GM12865 (cell line): ENCODE results near the gene EFCAB11.

ENCODE experiments used
- DNase-seq: peaks from one replicate; pipeline ENCODE4 v3.0.0; 2010; ENCODE audit warnings: low read depth
- H3K4me3 ChIP-seq: 2 replicates; pipeline ENCODE4 v1.5.1; 2011; ENCODE audit warnings: mild to moderate bottlenecking, low read depth, low read length, control low read depth
- TF ChIP-seq, protein P1 (sequence below): IDR thresholded peaks from 2 replicates; pipeline ENCODE4 v1.5.1; 2011; ENCODE audit warnings: low read length, control low read depth, low read depth, inconsistent platforms; ENCODE audit not compliant: insufficient read depth; ENCODE audit errors: missing control alignments

EFCAB11 gene

DNA sequence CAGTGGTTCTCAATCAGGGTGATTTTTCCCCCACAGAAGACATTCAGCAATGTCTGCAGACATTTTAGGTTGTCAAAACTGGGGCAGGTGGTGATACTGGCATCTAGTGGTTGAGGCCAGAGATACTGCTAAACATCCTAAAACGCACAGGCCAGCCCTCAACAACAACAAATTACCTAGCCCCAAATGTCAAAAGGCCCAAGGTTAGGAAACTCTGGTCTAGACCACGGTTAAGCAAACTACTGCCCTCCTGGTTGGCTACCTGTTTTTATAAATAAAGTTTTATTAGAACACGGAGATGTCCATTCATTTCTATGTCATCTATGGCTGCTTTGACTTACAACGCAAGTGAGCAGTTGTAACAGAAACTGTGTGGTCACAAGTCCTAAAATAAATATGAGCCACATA is 186.7 kb downstream of the EFCAB11 start:
- DNase-seq: peak; percentile 90
- H3K4me3 ChIP-seq: no peak overlapping the region
- TF ChIP-seq, protein P1, sequence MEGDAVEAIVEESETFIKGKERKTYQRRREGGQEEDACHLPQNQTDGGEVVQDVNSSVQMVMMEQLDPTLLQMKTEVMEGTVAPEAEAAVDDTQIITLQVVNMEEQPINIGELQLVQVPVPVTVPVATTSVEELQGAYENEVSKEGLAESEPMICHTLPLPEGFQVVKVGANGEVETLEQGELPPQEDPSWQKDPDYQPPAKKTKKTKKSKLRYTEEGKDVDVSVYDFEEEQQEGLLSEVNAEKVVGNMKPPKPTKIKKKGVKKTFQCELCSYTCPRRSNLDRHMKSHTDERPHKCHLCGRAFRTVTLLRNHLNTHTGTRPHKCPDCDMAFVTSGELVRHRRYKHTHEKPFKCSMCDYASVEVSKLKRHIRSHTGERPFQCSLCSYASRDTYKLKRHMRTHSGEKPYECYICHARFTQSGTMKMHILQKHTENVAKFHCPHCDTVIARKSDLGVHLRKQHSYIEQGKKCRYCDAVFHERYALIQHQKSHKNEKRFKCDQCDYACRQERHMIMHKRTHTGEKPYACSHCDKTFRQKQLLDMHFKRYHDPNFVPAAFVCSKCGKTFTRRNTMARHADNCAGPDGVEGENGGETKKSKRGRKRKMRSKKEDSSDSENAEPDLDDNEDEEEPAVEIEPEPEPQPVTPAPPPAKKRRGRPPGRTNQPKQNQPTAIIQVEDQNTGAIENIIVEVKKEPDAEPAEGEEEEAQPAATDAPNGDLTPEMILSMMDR: peak; percentile 77

DNA sequence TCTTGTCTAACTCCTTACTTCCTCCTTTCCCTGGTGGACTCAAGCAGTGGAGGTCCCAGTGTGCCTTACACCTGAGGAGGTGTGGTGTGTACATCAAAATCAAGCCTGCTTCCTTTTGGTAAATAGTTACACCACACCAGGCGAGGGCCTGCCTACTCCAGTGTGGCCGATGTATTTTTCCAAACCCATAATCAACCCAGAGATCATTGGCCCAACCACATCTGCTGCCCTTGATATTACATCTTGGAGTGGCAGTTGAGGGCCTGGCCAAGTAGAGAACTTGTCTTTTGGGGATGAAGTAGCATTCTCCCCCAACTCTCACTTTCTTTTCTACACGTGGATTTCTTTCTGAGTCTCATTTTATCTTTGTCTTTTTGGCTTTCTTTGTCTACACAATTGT is 187.4 kb downstream of the EFCAB11 start:
- no peak overlapping the region for H3K4me3 ChIP-seq
- TF ChIP-seq, protein P1: no peak
- peak; percentile 22 for DNase-seq

DNA sequence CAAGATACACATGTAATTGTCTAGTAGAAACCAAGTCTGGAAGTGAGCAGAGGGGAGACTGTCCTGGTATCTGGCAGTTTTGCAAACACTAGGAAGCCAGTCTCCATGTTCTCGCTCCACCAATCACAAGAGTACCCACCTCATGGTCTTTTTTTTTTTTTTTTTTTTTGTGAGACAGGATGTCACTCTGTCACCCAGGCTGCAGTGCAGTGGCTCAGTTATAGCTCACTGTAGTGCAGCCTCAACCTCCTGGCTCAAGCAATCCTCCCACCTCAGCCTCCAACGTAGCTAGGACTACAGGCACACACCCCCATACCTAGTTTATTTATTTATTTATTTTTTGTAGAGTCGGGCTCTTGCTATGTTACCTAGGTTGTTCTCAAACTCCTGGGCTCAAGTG is 189.2 kb downstream of the EFCAB11 start:
- no peak for DNase-seq
- H3K4me3 ChIP-seq: no peak overlapping the region
- TF ChIP-seq, protein P1: no peak

DNA sequence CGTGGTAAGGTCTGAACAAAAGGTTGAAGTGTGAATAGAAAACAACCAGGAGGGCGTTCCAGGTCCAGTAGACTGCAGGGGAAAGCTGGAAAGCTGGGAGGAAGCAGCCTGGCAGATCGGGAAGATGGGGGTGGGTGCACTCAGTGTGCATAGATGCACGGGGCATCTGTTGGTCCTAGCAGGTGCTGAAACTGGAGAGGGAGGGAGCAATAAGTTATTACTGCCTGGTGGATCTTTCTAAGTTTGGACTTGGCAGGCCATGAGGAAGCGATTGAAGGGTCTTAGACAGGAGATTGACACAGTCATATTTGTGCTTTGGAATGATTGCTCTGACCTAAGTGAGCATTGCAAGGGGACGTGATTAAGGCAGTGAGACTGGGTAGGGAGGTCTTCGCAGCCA is 194.4 kb downstream of the EFCAB11 start:
- DNase-seq: no peak
- TF ChIP-seq, protein P1: no peak

DNA sequence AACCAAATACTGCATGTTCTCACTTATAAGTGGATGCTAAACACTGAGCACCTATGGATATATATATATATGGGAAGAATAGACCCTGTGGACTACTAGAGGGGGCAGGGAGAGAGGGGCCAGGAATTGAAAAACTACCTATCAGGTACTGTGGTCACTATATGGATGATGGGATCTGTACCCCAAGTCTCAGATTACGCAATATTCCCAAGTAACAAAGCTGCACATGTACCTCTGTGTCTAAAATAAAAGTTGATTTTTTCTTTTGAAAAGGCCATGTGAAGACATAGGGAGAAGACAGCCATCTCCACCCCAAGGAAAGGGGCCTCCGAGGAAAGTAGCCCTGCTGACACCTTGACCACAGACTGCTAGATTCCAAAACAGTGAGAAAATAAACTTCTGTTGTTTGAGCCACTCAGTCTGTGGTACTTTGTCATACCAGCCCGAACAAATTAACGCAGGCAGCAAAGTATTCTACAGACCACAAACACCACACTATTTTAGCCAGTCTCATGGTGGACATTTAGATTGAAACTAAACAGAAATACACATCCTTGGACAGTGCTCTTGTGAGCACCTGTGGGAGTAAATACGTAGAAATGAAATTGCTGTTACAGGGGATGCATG is 197.1 kb downstream of the EFCAB11 start:
- DNase-seq: no peak
- no peak overlapping the region for H3K4me3 ChIP-seq
- TF ChIP-seq, protein P1: no peak

More for the DNA sequence above, 194.4 kb downstream of the EFCAB11 start:
- H3K4me3 ChIP-seq: no peak overlapping the region

DNA sequence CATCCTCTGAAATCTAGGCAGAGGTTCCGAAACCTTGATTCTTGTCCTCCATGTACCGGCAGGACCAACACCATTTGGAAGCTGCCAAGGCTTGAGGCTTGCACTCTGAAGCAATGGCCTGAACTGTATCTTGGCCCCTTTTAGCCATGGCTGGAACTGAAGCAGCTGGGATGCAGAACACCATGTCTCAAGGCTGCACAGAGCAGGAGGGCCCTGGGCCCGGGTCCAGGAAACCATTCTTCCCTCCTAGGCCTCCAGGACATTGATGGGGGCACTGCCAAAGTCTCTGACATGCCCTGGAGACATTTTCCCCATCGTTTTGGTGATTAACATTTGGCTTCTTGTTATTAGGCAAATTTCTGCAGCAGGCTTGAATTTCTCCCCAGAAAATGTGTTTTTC is 198.7 kb downstream of the EFCAB11 start:
- no peak overlapping the region for H3K4me3 ChIP-seq
- TF ChIP-seq, protein P1: no peak
- DNase-seq: no peak

GRCh38 chr14:89753828-89754412 is 200.6 kb downstream of the EFCAB11 start:
- TF ChIP-seq, protein P1: no peak
- no peak overlapping the region for H3K4me3 ChIP-seq
- DNase-seq: no peak
